ENCODE data around the gene ZSCAN23.

The ZSCAN23 gene

GRCh38 chr6:28429781-28430180, 13.5 kb downstream of the ZSCAN23 start:
- Histone ChIP-seq H3K4me3 (IDR thresholded peaks at IDR 0.05; ENCODE audit: insufficient read depth, low read depth, low read length) (no peak overlapping the region), H3K36me3 (ENCODE audit: insufficient read depth) (no peaks in the 10 kb centered on the region), H3K27ac (no peak overlapping the region), H3K79me2 (ENCODE audit: insufficient read depth, low read depth) (no peaks in the 10 kb centered on the region), H4K20me1 (ENCODE audit: insufficient read depth) (no peaks in the 10 kb centered on the region), H3K4me1 (ENCODE audit: low read depth, poor library complexity, severe bottlenecking) (no peaks in the 10 kb centered on the region), H3K4me2 (no peak overlapping the region), H3K9ac (no peak overlapping the region), H2AFZ (ENCODE audit: low read depth) (no peak overlapping the region), H3K27me3 (ENCODE audit: insufficient read depth, low read depth) (no peaks in the 10 kb centered on the region)
- TF ChIP-seq, protein P1, sequence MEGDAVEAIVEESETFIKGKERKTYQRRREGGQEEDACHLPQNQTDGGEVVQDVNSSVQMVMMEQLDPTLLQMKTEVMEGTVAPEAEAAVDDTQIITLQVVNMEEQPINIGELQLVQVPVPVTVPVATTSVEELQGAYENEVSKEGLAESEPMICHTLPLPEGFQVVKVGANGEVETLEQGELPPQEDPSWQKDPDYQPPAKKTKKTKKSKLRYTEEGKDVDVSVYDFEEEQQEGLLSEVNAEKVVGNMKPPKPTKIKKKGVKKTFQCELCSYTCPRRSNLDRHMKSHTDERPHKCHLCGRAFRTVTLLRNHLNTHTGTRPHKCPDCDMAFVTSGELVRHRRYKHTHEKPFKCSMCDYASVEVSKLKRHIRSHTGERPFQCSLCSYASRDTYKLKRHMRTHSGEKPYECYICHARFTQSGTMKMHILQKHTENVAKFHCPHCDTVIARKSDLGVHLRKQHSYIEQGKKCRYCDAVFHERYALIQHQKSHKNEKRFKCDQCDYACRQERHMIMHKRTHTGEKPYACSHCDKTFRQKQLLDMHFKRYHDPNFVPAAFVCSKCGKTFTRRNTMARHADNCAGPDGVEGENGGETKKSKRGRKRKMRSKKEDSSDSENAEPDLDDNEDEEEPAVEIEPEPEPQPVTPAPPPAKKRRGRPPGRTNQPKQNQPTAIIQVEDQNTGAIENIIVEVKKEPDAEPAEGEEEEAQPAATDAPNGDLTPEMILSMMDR (conservative IDR thresholded peaks at IDR 0.05; ENCODE audit: low read depth, low read length) = no peak

DNA sequence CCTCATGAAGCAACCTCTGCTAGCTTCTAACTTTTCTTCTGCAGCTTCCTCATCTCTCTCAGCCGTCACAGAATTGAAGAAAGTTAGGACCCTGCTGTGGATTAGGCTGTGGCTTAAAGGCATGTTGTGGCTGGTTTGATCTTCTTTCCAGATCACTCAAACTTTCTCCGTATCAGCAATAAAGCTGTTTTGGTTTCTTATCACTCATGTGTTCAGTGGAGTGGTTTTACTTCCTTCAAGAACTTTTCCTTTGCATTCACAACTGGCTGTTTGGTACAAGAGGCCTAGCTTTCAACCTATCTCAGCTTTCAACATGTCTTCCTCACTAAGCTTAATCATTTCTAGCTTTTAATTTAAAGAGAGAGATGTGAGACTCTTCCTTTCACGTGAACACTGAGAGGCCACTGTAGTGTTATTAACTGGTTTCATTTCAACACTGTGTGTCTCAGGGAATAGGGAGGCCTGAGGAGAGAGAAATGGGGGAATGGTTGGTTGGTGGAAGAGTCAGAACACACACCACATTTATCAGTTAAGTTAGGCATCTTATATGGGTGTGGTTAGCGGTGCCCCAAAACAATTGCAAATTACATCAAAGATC, 17.2 kb downstream of the ZSCAN23 start:
- no peaks in the 10 kb centered on the region for H3K27me3 ChIP-seq (ENCODE audit: insufficient read depth, low read depth)
- TF ChIP-seq, protein P1 (conservative IDR thresholded peaks at IDR 0.05; ENCODE audit: low read depth, low read length) = no peak
- no peak overlapping the region for H3K27ac ChIP-seq
- no peaks in the 10 kb centered on the region for H3K79me2 ChIP-seq (ENCODE audit: insufficient read depth, low read depth)
- H3K9ac ChIP-seq = no peak overlapping the region
- no peak overlapping the region for H2AFZ ChIP-seq (ENCODE audit: low read depth)
- no peaks in the 10 kb centered on the region for H3K4me1 ChIP-seq (ENCODE audit: low read depth, poor library complexity, severe bottlenecking)
- no peak overlapping the region for H3K4me2 ChIP-seq
- H3K4me3 ChIP-seq (IDR thresholded peaks at IDR 0.05; ENCODE audit: insufficient read depth, low read depth, low read length) = no peak overlapping the region
- no peaks in the 10 kb centered on the region for H3K36me3 ChIP-seq (ENCODE audit: insufficient read depth)
- no peaks in the 10 kb centered on the region for H4K20me1 ChIP-seq (ENCODE audit: insufficient read depth)

- Histone ChIP-seq H3K36me3 (ENCODE audit: insufficient read depth) (no peaks in the 10 kb centered on the region), H4K20me1 (ENCODE audit: insufficient read depth) (no peaks in the 10 kb centered on the region), H2AFZ (ENCODE audit: low read depth) (no peak overlapping the region), H3K4me1 (ENCODE audit: low read depth, poor library complexity, severe bottlenecking) (no peaks in the 10 kb centered on the region), H3K79me2 (ENCODE audit: insufficient read depth, low read depth) (no peaks in the 10 kb centered on the region), H3K27me3 (ENCODE audit: insufficient read depth, low read depth) (no peaks in the 10 kb centered on the region), H3K4me3 (IDR thresholded peaks at IDR 0.05; ENCODE audit: insufficient read depth, low read depth, low read length) (no peak overlapping the region), H3K4me2 (no peak overlapping the region), H3K9ac (no peak overlapping the region), H3K27ac (no peak overlapping the region)
- TF ChIP-seq, protein P1 (conservative IDR thresholded peaks at IDR 0.05; ENCODE audit: low read depth, low read length) = no peak
Measured at GRCh38 chr6:28424163-28424562, 19.1 kb downstream of the ZSCAN23 start.

GRCh38 chr6:28423546-28423945, 19.7 kb downstream of the ZSCAN23 start:
- Histone ChIP-seq H3K9ac (no peak overlapping the region), H3K27me3 (ENCODE audit: insufficient read depth, low read depth) (no peaks in the 10 kb centered on the region), H3K4me1 (ENCODE audit: low read depth, poor library complexity, severe bottlenecking) (no peaks in the 10 kb centered on the region), H3K4me2 (no peak overlapping the region), H4K20me1 (ENCODE audit: insufficient read depth) (no peaks in the 10 kb centered on the region), H3K36me3 (ENCODE audit: insufficient read depth) (no peaks in the 10 kb centered on the region), H3K79me2 (ENCODE audit: insufficient read depth, low read depth) (no peaks in the 10 kb centered on the region), H2AFZ (ENCODE audit: low read depth) (no peak overlapping the region), H3K27ac (no peak overlapping the region), H3K4me3 (IDR thresholded peaks at IDR 0.05; ENCODE audit: insufficient read depth, low read depth, low read length) (no peak overlapping the region)
- TF ChIP-seq, protein P1 (conservative IDR thresholded peaks at IDR 0.05; ENCODE audit: low read depth, low read length) = no peak
